Dedifferentiated amniotic fluid mesenchymal stem cell (primary cell): ENCODE measurements around the gene MVP.
"Not testable (repeated sequence)": the region's sequence is repeated elsewhere in the genome, so short reads cannot be mapped to it uniquely, and the experiment has no call there.

ENCODE experiments used
- DNase-seq: peaks from one replicate; pipeline ENCODE4 v3.0.0-alpha.2; 2016; ENCODE audit errors: extremely low spot score

The MVP gene

DNA sequence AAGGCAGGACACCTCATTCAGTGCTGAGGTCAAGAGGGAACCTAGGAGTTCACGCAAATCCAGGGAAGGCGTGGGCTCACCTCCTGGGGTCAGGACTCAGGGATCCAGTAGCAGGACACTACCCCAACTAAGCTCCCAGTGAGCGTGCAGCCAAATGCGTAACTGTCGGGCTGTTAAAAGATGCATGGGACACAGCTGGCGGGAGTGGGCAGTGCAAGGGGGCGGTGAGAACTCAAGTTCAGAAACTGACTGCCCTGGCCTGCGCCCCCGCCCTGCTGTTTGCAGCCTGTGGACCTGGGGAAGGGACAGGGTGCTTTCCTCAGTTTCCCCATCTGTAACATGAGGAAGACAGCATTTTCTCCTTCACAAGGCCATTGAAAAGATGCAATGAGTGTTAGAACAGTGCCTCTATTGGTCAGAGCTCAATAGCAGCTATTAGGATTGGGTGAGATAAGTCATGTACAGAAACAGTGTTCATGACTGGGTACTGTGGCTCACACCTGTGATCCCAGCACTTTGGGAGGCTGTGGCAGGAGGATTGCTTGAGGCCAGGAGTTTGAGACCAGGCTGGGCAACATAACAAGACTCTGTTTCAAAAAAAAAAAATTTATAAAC, 22.6 kb downstream of the MVP start:
- DNase-seq = no peak

DNA sequence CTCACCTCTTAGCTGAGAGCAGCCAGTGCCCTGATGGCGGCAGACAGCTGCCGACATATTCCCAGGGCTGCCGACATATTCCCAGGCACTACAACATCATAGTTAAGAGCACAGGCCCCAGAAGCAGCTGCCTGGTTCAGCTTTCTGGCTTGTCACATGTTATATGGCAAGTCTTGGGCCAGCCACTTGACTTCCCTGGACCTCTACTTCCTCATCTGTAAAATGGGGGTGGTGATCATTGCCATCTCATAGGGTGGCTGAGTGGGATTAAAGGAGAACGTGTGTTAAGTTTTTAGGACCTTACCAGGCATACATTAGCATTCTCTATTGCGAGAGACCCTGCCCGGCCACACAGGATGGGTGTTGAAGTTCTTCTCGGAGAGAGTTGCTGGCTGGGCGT, 23.7 kb downstream of the MVP start:
- DNase-seq = no peak

DNA sequence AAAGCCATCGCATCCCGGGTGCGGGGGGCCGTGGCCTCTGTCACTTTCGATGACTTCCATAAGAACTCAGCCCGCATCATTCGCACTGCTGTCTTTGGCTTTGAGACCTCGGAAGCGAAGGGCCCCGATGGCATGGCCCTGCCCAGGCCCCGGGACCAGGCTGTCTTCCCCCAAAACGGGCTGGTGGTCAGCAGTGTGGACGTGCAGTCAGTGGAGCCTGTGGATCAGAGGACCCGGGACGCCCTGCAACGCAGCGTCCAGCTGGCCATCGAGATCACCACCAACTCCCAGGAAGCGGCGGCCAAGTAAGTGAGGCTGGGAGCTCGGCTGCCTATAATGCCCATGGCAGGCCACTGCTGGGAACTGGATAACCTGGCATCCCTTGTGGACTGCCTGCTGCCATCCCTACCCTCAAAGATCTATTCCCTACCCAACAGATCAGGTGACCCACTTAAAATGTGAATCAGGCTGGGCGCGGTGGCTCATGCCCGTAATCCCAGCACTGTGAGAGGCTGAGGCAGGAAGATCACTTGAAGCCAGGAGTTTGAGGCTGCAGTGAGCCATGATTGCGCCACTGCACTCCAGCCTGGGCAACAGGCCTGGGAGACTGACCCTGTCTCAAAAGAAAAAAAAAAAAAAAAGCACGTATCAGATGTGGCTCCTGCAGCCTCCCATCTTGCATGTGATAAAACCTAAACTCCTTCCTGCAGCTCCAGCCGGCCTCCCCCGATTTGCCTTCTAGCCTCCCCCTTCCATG, 24.5 kb downstream of the MVP start:
- no peak for DNase-seq

DNA sequence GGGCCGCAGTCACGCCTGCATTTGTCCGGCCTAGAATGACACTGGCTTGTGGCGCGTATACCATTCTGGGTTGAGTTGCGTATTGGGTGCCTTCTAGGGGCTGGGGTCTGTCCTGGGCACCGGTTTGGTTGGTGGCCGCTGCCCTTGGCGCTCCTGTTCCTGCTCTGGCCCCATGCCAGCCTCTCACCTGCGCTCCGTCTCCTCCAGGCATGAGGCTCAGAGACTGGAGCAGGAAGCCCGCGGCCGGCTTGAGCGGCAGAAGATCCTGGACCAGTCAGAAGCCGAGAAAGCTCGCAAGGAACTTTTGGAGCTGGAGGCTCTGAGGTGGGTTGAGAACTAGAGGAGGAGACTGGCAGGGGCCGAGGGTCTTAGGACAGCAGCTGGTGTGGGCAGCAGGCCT, 25.4 kb downstream of the MVP start:
- no peak for DNase-seq

DNA sequence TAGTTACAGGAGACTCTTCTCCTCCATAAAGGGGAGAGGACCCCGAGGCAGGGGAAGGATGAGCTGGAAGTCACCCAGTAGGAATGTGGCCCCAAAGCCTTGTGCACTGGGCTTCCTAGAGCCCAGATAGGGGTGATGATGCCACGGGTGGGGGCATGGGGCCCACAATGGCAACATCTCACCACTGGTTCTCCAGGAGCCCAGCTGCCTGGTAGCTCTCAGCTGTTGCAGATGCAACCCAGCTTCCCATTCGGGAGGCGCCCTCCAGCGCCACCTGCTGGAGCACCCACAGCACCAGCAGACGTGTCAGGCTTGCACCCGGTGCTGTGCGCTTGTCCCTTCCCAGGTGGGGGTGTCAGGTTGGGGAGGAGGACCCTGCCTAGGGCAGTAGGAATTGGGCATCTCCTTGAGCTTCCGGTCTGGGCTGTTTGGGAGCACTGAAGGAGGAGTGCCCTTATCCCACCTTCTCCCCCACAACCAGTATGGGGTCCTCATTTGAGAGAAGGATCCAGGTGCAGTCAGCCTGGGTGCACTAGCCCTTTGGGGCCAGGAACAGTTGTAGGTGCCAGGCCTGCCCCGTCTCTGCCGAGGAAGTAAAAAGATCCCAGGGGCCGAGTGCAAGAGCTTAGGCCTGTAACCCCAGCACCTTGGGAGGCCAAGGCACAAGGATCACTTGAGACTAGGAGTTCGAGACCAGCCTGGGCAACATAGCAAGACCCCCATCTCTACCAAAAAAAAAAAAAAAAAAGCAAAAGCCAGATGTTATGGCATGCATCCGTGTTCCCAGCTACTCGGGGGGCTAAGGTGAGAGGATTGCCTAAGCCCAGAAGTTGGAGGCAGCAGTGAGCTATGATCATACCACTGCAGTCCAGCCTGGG, 28.4 kb downstream of the MVP start:
- DNase-seq = peak; percentile 31

DNA sequence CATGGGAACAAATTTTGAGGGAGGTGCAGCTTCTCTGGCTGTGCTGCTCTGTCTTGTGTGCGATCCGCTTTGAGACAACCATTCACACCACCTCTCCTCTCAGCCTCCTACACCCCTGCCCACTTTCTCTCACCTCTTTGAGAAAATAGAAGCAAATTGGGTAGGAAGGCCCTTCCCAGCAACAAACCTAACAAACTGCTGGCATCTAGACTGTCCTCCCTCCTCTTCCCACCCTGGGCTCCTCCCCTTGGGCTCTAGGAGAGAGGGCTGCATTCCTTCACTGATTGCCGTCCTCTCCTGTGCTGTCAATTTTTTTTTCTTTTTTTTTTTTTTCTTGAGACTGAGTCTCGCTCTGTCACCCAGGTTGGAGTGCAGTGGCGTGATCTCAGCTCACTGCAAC, 29.2 kb downstream of the MVP start:
- no peak for DNase-seq

DNA sequence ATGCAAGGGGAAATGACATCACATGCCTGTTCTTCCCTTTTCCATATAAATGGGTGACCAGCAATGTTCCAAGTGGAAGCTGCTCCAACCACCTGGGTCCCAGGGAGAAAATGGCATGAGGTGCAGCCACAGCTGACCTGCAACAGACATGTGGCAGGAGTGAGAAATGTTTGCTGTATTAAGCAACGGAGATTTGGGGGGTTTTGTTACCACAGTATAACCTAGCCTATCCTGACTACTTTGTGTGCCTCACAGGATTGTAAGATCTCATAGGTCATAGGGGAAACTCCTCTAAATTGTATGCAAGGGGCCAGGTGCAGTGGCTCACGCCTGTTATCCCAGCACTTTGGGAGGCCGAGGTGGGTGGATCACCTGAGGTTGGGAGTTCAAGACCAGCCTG, 30.7 kb downstream of the MVP start:
- no peak for DNase-seq

DNA sequence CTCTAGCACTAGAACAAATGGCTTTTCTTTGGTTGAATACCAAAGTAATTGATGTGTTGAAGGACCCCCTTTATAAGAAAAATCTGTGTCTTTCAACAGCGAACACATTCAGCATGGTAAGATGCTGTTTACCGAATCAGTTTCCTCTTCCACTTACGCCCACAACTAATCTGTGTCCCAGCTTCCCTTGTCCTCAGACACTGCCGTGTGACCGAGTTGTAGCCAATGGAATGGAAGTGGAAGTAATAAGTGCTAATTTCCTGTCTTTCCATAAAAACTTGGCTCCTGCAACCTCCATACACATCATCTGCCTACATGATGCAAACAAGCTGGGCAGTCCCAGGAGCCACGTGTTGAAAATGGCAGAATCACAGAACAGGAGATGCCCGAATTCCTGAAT, 32.4 kb downstream of the MVP start:
- DNase-seq = no peak

DNA sequence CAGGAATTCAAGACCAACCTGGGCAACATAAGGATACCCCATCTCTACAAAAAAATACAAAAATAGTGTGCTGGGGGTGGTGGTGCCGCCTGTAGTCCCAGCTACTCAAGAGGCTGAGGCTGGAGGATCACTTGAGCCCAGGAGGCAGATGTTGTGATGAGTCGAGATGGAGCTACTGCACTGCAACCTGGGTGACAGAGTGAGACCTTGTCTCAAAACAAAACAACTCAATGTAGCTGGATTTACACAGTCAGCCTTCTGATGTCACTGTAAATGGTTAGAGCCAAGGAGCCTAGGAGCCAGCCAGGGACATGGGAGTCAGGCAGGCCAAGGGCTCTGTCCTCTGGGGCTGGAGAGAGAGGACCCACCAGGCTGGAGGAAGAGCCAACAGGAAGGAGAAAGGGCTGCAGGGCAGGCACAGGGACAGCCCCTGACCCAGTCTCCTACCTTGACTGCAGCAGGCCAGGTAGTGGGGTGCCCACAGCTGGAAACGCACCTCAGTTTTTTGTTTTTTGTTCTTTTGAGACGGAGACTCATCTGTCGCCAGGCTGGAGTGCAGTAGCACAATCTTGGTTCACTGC, 34.3 kb downstream of the MVP start:
- no peak for DNase-seq

DNA sequence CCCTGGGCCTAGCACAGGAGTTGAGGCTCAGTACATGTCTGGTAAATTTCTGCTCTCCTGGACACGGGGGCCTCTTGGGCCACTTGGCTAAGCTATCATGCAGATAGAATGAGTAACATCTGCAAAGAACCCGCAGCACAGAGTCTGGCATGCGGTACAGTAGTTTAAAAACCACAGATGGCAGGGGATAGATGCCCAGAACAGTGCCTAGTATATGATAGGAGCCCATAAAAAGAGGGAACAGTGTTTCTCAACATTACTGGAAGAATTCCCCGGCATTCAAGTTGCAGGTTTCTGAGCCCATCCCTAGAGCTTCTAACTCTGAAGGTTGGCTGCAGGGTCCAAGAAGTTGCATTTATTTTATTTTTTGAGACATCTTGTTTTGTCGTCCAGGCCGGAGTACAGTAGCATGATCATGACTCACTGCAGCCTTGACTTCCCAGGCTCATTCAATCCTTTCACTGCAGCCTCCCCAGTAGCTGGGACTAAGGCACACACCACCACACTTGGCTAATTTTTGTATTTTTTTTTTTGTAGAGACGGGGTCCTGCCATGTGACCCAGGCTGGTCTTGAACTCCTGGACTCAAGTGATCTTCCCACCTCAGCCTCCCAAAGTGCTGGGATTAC, 37.0 kb downstream of the MVP start:
- DNase-seq = peak; percentile 26

DNA sequence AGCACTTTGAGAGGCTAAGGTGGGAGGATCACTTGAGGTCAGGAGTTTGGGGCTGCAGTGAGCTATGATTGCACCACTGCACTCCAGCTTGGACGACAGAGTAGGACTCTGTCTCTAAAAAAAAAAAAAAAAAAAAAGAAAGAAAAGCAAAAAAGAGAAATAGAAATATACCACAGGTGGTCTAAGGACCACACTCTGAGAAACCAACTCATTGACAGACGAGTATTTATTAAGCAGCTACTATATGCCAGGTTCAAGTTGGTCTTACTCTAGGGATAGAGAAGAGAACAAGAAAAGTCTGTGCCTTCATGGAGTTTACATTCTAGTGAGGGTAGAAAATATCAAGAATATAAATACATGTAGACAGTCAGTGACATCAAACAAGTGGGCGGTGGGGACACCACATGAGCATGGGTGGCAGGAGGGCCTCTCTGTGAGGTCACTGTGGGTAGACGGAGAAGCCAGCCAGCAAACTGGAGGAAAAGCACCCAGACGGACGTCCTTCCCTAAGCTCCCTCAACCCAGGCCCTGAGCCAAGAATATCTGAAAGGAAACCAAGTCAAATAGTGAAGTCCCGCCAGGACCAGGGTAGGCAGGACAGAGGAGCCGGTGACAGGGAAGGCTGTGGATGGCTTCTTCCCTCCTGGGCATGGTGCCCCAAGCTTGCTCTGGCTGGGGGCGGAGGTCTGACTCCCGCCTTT, 38.0 kb downstream of the MVP start:
- no peak for DNase-seq

DNA sequence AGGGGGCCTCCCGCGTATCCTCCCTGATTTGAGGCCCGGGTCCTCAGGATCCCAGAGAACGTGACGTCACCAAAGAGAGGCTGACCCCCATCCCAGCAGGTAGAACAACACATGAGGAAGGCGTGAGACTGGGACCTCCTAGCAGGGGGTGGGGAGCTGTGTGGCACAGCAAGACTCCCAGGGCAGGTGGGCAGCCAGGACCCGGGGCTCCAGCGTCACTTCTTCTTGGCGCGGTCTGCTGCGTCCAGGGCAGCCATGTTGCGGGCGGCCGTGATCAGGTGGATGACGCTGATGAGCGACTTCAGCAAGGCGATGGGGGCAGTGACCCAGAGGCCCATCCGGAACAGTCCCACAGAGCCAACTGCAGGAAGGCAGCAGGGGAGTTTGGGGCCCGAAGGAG, 38.7 kb downstream of the MVP start:
- DNase-seq = no peak

DNA sequence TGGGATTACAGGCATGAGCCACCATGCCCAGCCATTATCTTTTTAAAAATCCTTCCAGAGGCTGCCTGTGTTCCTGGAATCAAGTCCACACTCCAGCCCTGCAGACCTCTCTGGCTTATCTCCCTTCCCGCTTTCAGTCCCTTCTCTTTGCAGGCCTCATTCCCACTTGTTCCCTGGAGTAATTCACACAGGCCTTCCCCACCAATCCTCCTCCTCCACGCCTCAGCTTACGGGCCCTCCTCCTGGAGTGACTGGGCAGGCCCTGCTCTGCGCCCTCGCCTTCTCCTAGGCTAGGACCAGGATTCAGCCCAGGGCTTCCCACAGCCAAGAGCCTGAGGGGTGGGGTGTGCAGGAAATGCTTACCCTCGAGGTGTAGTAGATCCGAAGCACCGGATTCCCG, 40.0 kb downstream of the MVP start:
- DNase-seq = no peak

DNA sequence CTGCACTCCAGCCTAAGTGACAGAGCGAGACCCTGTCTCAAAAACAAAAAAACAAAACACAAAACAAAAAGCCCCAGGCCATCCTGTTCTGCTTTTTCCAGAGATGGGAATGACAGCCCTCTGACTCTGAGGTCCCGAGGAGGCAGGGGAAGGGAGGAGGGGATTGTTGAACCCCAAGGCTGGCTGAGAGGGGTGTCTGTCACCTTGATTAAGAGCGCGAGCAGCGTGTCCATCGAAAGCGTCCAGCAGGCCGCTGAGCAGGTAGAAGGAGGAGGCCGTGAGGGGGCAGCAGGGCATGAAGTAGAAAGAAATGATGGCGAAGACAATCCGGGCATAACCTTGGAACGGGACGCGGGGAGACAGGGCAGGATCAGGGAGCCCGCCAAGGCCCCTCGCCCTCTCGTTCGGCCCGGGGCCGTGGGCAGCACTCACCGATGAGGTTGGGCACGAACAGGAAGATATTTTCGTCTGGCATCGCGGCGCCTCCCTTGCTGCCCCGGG, 42.2 kb downstream of the MVP start:
- no peak for DNase-seq

DNA sequence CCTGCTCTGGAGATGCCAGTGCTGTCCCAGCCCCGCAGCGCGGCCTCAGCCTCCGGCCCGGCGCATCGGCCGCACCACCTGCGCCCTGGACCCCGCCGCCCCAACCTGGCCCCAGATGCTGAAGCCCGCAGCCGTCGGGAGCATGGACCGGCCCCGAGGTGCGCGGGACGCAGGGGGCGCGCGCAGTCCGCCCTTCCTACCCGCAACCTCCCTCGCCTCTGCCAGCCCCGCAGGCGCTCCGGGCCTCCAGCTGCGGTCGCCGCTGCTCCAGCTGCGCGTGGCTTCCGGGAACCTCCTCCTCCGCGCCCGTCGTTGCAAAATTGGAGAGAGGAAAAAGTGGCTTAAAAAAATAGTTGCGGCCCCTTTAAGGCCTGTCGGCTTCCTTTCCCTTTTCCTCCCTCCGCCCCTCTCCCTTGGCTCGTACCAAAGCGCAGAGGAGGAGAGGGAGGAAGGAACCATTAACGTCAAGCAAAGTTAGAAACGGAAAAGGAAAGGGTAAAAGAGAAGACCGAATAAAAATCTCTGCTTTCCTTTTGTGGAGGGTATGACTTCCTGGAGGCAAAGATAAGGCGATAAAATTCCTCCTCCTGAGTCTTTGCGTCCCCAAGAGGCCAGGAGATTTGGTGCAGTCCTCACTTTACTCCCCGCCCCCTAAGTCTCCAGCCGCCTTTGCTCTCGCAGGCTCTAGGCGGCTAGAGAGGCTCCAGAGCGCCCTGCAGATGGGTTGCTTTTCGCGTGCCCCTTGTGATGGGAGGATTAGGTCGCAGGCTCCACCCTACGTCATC, 42.8 kb downstream of the MVP start, which contains the start of gene CDIPT:
TSS of gene CDIPT (minus strand) at position 343 of the 785 bp plus-strand sequence. CDS start 369 bp downstream, outside the sequence.
- peak; percentile 94 for DNase-seq

DNA sequence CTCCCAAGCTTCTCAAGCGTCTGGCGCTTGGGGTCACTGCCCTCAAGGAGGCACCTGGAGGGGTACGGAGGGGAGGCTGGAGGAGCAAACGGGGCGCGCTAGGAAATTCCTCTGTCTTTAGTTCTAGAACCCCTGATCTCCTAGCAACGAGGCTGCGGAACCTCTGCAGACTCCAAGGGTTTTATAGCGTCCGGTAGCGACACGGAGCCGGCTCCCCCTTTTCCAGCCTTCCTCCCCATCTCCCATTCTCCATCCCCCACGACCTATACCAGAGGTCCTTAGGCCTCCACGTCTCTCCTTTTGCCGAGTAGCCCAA, 43.4 kb downstream of the MVP start:
- DNase-seq = no peak

DNA sequence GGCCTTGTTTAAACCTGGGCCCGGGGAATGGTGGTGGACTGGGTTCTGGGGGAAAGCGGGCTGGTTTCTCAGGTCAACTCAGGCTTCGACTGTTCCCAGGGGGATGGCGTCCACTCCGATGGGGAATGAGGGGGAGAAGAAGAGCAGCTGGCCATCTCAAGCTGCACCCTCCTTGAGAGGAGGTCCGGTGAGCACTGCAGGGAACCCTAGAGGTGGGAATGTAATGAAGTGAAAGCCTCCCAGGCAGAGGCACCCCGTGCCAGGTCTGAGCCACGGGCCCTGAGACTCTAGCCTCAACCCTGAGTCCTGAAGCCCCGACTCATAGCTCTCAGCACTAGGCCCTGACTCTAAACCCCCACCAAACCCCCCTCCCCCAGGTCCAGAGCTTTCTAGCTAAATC, 43.9 kb downstream of the MVP start:
- no peak for DNase-seq

DNA sequence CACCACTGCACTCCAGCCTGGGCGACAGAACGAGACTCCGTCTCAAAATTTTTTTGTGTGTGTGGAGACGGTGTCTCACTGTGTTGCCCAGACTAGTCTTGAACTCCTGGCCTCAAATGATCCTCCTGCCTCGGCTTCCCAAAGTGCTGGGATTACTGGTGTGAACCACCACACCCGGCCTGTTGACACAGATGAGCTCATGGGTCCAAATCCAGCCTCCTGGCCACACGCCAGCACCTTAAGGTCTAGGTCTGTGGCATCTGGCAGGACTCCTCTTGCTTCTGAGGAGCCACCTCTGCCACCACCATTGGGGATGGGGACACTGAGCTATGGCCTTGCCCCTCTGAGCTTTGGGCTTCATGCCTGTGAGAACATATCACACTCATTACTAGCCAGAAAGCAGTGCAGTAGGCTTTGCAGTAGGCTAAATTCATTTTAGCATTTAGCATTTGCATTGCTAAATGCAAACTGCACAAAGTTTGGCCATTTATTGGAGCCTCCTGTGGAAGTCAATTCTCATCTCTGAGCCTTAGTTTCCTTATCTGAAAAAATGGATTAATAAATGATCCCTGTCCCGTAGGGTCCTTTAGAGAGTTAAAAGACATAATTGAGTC, 48.2 kb downstream of the MVP start:
- DNase-seq = no peak

DNA sequence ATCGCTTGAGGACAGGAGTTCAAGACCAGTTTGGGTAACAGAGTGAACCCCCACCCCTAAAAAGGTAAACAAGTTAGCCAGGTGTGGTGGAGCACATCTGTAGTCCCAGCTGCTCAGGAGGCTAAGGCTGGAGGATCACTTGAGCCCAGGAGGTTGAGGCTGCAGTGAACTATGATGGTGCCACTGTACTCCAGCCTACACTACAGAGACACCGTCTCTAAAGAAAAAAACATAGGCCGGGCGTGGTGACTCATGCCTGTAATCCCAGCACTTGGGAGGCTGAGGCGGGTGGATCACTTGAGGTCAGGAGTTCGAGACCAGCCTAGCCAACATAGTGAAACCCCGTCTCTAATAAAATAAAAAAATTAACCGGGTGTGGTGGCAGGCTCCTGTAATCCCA, 48.8 kb downstream of the MVP start:
- DNase-seq = not testable (repeated sequence)
